Right ventricle myocardium inferior (tissue), 1 donor: ENCODE results near the gene POLR1E. TPM values are rescaled to one million over a fixed set of nuclear protein-coding genes. Genes with fewer than 3 reads are reported as not detected.

Experiments used
- ATAC-seq: fragments of 200-7000 bp; cut with Tn5 transposase; one replicate; pipeline ENCODE4 v1.9.1; 2020; ENCODE audit warnings: mild to moderate bottlenecking, moderate library complexity
- DNase-seq: peaks from one replicate; pipeline ENCODE4 v3.0.0; 2021; ENCODE audit errors: missing footprints
- intact Hi-C: fragments of 100-400 bp; cut with DNase I; formaldehyde crosslinking; loops from one replicate; pipeline ENCODE4 v1.11.0; 2022
- total RNA-seq: library from RNA; stranded (reverse); fragmentation: NEBNext Ultra II Directional; extraction: Animal tissue kit (Norgen Biotek cat#: 25700); gene quantifications from one replicate; pipeline ENCODE4 v1.2.1, GENCODE V29; 2021
- donor health status: DM: no; HTN: yes; CAD: no; lungs with severe emphysema.

POLR1E gene
- total RNA-seq, 1 donor from 2014 or later, result 10.5 TPM

DNA sequence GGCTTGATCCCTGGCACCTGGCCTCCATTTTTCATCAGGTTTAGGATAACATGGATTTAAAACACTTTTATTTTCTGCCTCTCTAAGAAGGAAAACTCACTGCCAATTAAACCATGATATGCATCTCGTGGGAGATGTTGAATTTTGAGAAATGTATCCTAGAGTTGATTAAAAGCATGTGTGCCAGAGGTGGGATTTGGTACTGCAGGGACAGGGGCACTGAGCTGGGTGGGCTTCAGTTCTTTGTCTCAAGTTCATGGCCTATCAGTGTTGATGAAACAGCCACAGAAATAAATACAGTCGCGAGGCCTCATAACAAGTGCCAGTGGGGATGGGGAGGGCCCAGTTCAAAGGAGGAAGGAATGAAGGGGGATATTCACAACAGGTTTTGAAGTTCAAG is 34.9 kb downstream of the POLR1E start:
- ATAC-seq, result no peak
- no peak for DNase-seq
- intact Hi-C loops, result no loop called here

GRCh38 chr9:37521111-37521510 is 35.4 kb downstream of the POLR1E start:
- no peak for DNase-seq
- intact Hi-C loops, result no loop called here
- ATAC-seq, result no peak

- no peak for ATAC-seq
- intact Hi-C loops, result no loop called here
- DNase-seq, result no peak
Observed at GRCh38 chr9:37522971-37523370, 37.2 kb downstream of the POLR1E start.

DNA sequence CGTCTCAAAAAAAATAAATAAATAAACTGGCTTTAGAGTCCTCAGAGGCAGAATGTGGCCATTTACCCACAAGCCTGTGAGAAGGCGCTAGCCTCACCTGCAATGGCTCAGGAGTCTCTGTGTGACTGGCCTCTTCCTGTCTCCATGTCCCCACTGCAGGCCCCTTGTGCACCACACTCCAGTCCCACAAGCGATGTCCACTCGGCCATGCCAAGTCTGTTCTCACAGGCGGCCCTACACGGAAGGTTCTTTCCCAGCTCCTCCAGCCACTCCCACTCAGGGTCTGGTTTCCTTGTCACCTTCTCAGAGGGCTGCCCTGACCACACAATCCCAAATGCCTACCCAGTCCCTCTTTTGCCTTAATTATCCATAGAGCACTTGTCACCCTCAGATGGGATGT is 38.2 kb downstream of the POLR1E start:
- intact Hi-C loops, result no loop called here
- ATAC-seq (no peak), DNase-seq (no peak)

GRCh38 chr9:37528652-37529471 is 43.1 kb downstream of the POLR1E start:
- no peak for ATAC-seq
- intact Hi-C loops, result no loop called here
- DNase-seq, result no peak

DNA sequence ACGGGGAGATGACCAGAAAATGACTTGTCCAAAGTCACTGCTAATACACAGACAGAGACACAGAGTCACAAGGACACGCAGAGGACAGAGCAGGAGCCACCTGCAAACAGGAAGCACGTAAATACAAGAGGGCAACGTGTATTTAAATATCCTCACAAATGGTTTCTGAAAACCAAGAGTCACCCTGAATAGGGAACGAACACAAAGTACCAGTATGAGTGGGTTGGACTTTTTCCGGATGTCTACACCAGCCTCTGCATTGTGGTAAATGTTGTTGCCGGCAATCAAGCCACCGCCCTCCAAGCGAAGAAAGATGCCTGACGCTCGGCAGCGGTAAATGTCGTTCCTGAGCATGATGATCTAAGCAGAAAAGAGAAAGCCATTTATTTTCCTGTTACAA is 46.0 kb downstream of the POLR1E start:
- ATAC-seq, result no peak
- intact Hi-C loops, result no loop called here
- no peak for DNase-seq

DNA sequence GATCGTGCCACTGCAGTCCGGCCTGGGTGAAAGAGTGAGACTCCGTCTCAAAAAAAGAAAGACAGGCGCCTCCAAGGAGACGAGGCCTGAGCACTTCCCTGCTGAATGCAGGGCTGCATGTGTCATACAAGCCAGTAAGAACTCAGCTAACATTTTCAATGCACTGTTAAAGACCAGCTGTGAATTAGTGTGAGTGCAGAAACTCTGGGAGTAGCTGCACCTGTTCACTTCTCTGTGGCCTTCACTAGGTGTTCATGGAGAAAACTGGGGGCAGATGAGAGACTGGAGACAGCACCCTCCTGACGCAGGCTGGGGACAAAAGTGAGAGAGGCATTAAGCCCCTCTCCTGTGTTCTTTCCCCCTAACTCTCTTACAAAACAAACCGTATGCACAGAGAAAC is 48.7 kb downstream of the POLR1E start:
- no peak for DNase-seq
- no peak for ATAC-seq
- intact Hi-C loops, result no loop called here

DNA sequence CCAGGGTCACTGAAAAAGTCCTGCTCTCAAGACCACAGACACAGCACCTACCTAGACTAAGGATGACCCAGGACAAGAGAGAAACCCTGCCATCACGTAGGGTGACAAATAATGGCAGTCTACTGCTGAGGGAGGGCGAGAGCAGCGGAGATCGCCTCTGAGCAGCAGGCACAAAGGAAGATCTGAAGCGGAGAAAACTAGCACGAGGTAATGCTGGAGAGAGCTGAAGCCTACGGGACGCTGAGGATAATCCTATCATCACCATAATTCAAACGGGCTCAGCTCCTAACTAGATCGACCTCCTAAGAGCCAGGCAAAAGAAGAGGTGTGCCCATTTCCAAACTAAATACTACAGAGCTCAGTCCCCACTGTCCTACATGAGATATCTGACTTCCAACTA is 49.2 kb downstream of the POLR1E start:
- DNase-seq (no peak), ATAC-seq (no peak)
- intact Hi-C loops, result no loop called here

DNA sequence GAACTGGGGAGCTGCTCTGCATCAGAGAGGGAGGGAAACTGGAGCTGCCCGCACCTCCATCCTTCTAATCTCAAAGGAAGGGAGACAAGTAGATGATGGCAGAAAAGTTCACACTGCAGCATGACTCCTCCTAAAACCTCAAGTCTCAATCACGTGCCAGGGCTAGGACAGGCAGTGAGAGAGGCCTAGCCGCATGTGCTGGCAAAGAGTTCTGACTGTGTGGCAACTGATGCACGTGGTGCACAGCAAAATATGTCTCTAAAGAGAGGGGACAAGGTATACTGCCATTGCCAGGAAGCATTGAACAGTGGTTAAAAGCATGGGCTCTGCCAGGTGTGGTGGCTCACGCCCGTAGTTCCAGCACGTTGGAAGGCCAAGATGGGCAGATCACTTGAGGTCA is 52.4 kb downstream of the POLR1E start:
- DNase-seq, result no peak
- ATAC-seq, result no peak
- intact Hi-C loops, result no loop called here

DNA sequence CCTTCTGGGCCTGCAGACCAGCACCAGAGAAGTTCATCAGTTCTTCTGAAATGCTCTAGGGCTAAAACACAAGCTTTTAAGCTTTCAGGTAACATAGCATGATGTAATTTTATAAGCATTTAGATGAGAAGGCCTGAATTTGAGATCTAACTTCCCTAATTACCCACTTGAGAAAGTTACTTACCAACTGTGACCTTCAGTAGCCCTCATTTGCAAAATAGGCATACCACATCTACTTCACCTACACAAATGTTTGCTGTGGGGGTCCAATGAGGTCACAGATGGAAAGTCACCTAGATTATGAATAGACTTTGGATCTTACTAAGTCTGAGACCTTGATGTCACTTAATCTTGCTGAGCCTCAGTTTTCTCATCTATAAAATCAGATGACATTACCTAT is 53.9 kb downstream of the POLR1E start:
- ATAC-seq (no peak), DNase-seq (no peak)
- intact Hi-C loops, result no loop called here

DNA sequence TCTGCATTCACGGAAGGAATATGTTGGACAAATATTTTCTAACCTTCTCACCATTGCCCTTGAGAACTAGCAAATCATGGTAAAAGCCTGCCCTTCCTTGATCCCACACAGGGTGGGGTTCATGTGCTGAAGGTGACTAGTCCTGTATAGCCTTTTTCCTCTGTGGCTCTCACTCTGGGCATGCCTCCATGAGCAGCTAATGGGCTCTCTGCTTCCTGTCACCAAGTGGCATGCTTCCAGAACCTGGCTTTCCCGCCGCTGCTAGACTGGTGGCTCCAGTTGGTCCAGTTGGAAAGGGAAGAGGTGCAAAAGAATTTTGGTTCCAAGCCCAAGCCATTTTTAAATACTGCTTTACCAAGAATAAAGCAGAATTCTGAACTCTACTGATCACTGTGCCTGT is 54.9 kb downstream of the POLR1E start:
- no peak for DNase-seq

DNA sequence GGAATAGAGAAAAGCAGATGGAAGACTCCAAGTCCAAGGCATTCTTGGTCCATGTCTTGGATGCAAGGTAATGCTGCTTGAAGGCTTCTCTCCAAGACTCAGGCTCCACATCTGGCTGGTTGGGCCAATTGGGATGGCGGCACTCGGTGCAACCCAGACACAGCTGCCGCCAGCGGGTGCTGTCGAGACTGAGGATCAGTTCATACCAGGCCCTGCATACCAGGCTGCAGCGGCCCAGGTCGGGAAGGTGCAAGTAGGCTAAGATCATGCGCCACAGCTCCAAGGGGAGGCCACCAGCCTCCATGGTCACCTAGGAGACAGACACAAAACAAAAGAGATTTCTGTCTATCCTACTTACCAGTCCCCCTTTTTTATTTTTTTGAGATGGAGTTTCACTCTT is 55.7 kb downstream of the POLR1E start:
- intact Hi-C loops, result no loop called here
- no peak for DNase-seq
- no peak for ATAC-seq

More for the DNA sequence above, 54.9 kb downstream of the POLR1E start:
- intact Hi-C loops, result no loop called here
- ATAC-seq, result peak; percentile 70

DNA sequence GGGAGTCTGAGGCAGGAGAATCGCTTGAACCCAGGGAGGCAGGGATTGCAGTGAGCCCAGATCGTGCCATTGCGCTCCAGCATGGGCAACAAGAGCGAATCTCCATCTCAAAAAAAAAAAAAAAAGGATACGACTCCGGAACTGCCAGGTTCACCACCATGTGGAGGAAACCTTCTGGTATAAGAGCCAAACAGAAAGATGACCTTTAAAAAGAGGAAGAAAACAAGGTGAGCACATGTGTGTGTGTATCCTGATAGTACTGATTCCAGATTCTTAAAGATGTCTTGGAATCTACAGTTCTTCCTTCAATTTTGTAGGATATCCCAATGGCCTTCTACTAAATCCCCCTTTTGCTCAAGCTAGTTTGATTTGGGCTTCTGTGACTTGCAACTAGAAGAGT is 56.7 kb downstream of the POLR1E start:
- ATAC-seq (no peak), DNase-seq (no peak)
- intact Hi-C loops, result no loop called here

DNA sequence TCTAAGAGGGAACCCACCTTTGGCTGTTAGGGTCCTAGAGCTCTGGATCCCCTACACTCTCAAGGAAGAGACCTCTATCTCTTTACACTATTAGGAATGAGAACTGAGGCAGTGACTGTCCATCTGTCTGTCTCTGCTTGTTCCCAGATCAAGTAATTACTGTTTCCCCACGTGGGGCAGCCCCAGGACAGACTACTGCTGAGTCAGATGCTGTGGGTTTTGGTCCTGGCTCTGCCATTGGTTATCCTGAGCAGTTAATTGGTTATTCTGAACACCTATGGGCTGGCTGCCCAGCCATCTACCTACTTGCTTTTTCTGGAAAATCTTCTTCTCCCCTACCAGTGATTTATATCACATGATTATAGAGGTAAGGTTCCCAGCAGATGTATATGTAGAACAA is 57.1 kb downstream of the POLR1E start:
- ATAC-seq (no peak), DNase-seq (no peak)
- intact Hi-C loops, result no loop called here

- intact Hi-C loops, result no loop called here
- DNase-seq (no peak), ATAC-seq (no peak)
Observed at GRCh38 chr9:37543468-37543867, 57.7 kb downstream of the POLR1E start.

DNA sequence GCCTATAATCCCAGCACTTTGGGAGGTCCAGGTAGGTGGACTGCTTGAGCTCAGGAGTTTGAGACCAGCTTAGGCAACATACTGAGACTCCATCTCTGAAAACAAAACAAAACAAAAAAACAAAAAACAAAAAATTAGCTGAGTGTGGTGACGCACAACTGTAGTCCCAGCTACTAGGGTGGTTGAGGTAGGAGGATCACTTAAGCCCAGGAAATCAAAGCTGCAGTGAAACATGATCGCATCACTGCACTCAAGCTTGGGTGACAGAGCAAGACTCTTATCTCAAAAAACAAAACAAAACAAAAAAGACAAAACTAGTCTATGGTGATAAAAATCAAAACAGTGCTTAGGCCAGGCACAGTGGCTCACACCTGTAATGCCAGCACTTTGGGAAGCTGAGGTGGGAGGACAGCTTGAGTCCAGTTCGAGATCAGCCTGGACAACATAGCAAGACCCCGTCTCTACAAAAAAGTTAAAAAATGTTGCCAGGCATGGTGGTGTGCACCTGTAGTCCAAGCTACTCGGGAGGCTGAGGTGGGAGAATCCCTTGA is 61.7 kb downstream of the POLR1E start:
- intact Hi-C loops, result no loop called here
- ATAC-seq (no peak), DNase-seq (no peak)

- no peak for ATAC-seq
Observed at GRCh38 chr9:37549527-37549926, 63.8 kb downstream of the POLR1E start.

DNA sequence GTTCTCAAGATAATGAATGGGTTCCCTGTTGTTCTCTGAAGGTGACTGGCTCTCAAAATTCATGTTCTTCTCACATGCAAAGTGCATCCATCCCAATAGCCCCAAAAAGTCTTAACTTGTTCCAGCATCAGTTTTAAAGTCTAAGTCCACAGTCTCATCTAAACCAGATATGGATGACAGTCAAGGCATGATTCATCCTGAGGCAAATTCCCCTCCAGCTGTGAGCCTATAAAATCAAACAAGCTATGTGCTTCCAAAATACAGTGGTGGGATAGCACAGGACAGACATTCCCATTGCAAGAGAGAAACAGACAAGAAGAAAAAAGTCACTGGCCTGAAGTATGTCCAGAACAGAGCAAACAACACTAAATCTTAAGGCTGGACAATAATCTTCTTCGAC is 65.0 kb downstream of the POLR1E start:
- ATAC-seq, result no peak
- DNase-seq, result no peak
- intact Hi-C loops, result no loop called here

More at GRCh38 chr9:37549527-37549926, 63.8 kb downstream of the POLR1E start:
- no peak for DNase-seq
- intact Hi-C loops, result no loop called here

DNA sequence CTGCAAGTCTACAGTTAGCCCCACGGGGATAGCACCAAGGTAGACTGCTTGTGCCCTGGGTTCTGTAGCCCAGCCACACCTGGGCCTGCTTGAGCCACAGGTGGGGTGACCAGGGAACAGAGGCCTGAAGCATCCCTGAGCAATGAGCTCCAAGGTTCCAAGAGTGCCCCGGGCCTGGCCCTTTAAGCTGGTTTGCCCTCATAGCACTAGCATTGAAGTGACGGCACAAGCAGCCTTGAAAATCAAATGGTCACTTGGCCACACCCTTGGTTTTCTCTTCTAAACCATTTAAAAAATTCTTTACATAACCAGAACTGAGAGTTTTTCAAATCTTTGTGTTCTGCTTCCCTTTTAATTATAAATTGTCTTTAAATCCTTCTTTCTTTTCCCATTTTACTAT is 65.7 kb downstream of the POLR1E start:
- ATAC-seq, result no peak
- intact Hi-C loops, result no loop called here
- DNase-seq, result no peak

GRCh38 chr9:37551888-37552287 is 66.1 kb downstream of the POLR1E start:
- ATAC-seq (no peak), DNase-seq (no peak)
- intact Hi-C loops, result no loop called here
